OCI-LY7 (cell line): ENCODE measurements around the gene TEX14. TPM values are rescaled to one million over a fixed set of nuclear protein-coding genes. Genes with fewer than 3 reads are reported as not detected.

Experiments
- BruUV-seq: library from RNA; stranded (reverse); fragments of 400-500 nt; replicated peaks from 2 replicates; lab custom pipeline; 2021; lab: Mats Ljungman, UMichigan
- CTCF ChIA-PET: fragments of 300-600 bp; sonication (Branson Sonifier 250); formaldehyde crosslinking; loops from one replicate; lab custom pipeline; 2022; ENCODE audit warnings: antibody characterized with exemption; ENCODE audit not compliant: unreplicated experiment; lab: Charles Lee
- POLR2A ChIA-PET: fragments of 300-600 bp; sonication (Branson Sonifier 250); formaldehyde crosslinking; loops from one replicate; lab custom pipeline; 2022; ENCODE audit warnings: antibody characterized with exemption; lab: Charles Lee
- DNase-seq: peaks from one replicate; pipeline ENCODE4 v3.0.0-alpha.2; 2015; ENCODE audit warnings: low spot score
- H2AFZ ChIP-seq: fragments of 200-600 bp; sonication (generic), shearing (Covaris generic); 2 replicates; pipeline ENCODE4 v1.6.1; 2014; ENCODE audit warnings: mild to moderate bottlenecking, antibody characterized with exemption, low read length, moderate library complexity
- H3K27ac ChIP-seq: fragments of 200-600 bp; sonication (generic); 2 replicates; pipeline ENCODE4 v1.5.1; 2014; ENCODE audit warnings: mixed run types, low read depth, mild to moderate bottlenecking, moderate library complexity, low read length, inconsistent platforms; ENCODE audit not compliant: poor library complexity, severe bottlenecking
- H3K36me3 ChIP-seq: fragments of 200-600 bp; sonication (generic); 2 replicates; pipeline ENCODE4 v1.6.1; 2014; ENCODE audit warnings: mild to moderate bottlenecking, antibody characterized with exemption, low read length, moderate library complexity, mixed read lengths; ENCODE audit not compliant: insufficient read depth
- H3K4me1 ChIP-seq: fragments of 200-600 bp; sonication (generic); 2 replicates; pipeline ENCODE4 v1.5.1; 2014; ENCODE audit warnings: mild to moderate bottlenecking, low read length; ENCODE audit not compliant: insufficient read depth, poor library complexity, severe bottlenecking
- H3K4me2 ChIP-seq: fragments of 200-600 bp; sonication (generic); 2 replicates; pipeline ENCODE4 v1.6.1; 2014; ENCODE audit warnings: mild to moderate bottlenecking, low read length
- H3K4me3 ChIP-seq: fragments of 200-600 bp; sonication (generic); 2 replicates; pipeline ENCODE4 v1.5.1; 2014; ENCODE audit warnings: mild to moderate bottlenecking, low read depth, low read length; ENCODE audit not compliant: poor library complexity, severe bottlenecking
- H3K79me2 ChIP-seq: fragments of 200-600 bp; sonication (generic); 2 replicates; pipeline ENCODE4 v1.6.1; 2016; ENCODE audit warnings: low read depth, mild to moderate bottlenecking, low read length, moderate library complexity, mixed read lengths; ENCODE audit not compliant: insufficient read depth
- H3K9me2 ChIP-seq: fragments of 200-600 bp; sonication (generic); 2 replicates; pipeline ENCODE4 v1.6.1; 2016; ENCODE audit warnings: mild to moderate bottlenecking, low read length, mixed read lengths; ENCODE audit not compliant: insufficient read depth
- H3K9me3 ChIP-seq: fragments of 200-600 bp; sonication (generic); 2 replicates; pipeline ENCODE4 v1.6.1; 2014; ENCODE audit warnings: mild to moderate bottlenecking, mixed run types, low read length, mixed read lengths
- H4K20me1 ChIP-seq: fragments of 200-600 bp; sonication (generic); 2 replicates; pipeline ENCODE4 v1.6.1; 2014; ENCODE audit warnings: mild to moderate bottlenecking, antibody characterized with exemption, low read length, moderate library complexity, mixed read lengths; ENCODE audit not compliant: insufficient read depth
- EZH2phosphoT487 ChIP-seq: fragments of 200-600 bp; sonication (generic); IDR thresholded peaks from 2 replicates; pipeline ENCODE4 v1.6.1; 2018; ENCODE audit warnings: low read depth, borderline replicate concordance, mild to moderate bottlenecking, mixed run types, antibody characterized with exemption, low read length, moderate library complexity, mixed read lengths
- intact Hi-C: fragments of 100-400 bp; cut with micrococcal nuclease; formaldehyde crosslinking; loops from one replicate; pipeline ENCODE4 v1.10.0; 2022; ENCODE audit not compliant: unreplicated experiment
- total RNA-seq, 2 experiments: library from RNA; depleted of rRNA in 1 of 2; stranded (reverse); fragments of >200 nt in 1 of 2; shearing (Covaris generic) in 1 of 2; gene quantifications; 2 replicates each; pipeline ENCODE4 v1.2.3, GENCODE V29; 2014 to 2022
- TF ChIP-seq, protein P1 (sequence below): fragments of 200-600 bp; sonication (generic); conservative IDR thresholded peaks from 2 replicates; pipeline ENCODE4 v1.5.1; 2014; ENCODE audit warnings: mild to moderate bottlenecking, antibody characterized with exemption, low read length, moderate library complexity, mixed read lengths

Gene TEX14
- total RNA-seq, 2 experiments from 2014 or later = 0.69 to 2.3 TPM

DNA sequence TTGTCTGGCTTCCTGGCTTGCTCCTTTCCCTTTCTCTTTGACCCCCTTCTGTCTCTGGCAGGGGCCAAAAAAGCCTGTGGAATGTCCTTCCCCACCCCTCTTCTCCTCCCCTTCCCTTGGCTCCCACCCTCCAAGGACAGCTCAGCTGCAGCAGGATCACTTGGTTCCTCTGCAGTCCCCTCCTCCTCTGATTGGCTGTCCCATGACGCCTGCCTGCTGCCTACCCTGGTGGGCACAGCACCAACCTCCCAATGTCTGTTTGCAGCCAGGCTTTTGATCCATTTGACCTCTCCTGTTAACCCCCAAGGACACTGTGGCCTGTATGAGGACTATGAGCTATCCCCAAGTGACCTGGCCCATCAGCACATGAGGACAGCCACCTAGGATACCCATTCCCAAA is 162.6 kb downstream of the TEX14 start:
- Histone ChIP-seq H3K27ac (no peak overlapping the region), H2AFZ (no peak overlapping the region), H3K4me1 (no peaks in the 10 kb centered on the region), H3K4me2 (no peak overlapping the region), H3K9me3 (no peaks in the 10 kb centered on the region), H3K9me2 (no peaks in the 10 kb centered on the region), H3K36me3 (no peaks in the 10 kb centered on the region), H3K79me2 (no peaks in the 10 kb centered on the region), H3K4me3 (no peak overlapping the region), H4K20me1 (no peaks in the 10 kb centered on the region)
- intact Hi-C loops = no loop called here
- no peak for DNase-seq
- TF ChIP-seq, protein P1, sequence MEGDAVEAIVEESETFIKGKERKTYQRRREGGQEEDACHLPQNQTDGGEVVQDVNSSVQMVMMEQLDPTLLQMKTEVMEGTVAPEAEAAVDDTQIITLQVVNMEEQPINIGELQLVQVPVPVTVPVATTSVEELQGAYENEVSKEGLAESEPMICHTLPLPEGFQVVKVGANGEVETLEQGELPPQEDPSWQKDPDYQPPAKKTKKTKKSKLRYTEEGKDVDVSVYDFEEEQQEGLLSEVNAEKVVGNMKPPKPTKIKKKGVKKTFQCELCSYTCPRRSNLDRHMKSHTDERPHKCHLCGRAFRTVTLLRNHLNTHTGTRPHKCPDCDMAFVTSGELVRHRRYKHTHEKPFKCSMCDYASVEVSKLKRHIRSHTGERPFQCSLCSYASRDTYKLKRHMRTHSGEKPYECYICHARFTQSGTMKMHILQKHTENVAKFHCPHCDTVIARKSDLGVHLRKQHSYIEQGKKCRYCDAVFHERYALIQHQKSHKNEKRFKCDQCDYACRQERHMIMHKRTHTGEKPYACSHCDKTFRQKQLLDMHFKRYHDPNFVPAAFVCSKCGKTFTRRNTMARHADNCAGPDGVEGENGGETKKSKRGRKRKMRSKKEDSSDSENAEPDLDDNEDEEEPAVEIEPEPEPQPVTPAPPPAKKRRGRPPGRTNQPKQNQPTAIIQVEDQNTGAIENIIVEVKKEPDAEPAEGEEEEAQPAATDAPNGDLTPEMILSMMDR = no peak
- TF ChIP-seq EZH2phosphoT487 = no peak
- POLR2A ChIA-PET = interaction anchor here (0.5 to 1.8 kb wide), 2 partner anchors 102 to 105 kb away, joined by 3 to 7 read pairs; no protein-coding TSS in a partner anchor
- CTCF ChIA-PET = no interaction called here
- BruUV-seq = no TSS peak

DNA sequence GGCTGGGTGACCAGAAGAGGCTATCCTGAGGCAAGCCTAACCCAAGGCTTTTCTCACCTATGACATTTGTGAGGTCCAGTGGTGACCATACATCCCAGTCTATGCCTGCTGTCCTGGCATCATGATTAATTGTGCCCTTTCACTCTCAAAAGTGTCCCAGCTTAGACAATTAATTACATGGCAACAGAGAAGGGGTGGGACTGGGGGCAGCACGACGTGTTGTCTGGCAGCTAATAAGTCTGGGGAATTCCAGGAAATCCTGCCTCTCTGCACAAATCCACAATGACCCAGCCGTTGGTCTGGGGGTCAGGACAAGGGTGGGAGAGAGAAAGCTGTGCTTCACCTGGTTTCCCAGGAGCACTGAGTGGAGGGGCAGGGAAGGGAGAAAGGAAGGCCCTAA is 163.4 kb downstream of the TEX14 start:
- POLR2A ChIA-PET = interaction anchor here (0.6 to 1.8 kb wide), 2 partner anchors 103 to 1099 kb away, joined by 4 to 7 read pairs; no protein-coding TSS in a partner anchor
- CTCF ChIA-PET = no interaction called here

DNA sequence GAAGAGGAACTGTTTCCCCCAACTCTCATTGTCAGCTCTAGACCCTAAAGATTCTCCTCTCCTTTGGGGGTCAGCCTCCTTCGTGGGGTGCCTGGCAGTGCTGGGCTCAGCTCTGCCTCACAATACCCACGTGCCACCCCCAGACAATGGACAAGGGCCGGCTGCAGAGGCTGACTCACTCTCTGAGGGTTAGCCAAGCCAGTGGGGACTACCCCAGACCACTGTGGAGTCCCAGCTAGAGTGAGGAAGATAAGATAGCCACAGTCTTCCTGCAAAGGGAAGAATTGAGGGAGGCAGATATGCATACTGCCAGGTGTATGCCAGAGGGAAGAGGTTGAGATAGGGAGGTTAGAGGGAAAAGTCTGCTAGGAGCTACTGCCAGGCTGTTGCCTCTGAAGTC is 163.9 kb downstream of the TEX14 start:
- TF ChIP-seq, protein P1 = no peak
- no peak for TF ChIP-seq EZH2phosphoT487
- Histone ChIP-seq H2AFZ (no peak overlapping the region), H3K36me3 (no peaks in the 10 kb centered on the region), H3K9me2 (no peaks in the 10 kb centered on the region), H3K27ac (no peak overlapping the region), H4K20me1 (no peaks in the 10 kb centered on the region), H3K4me3 (no peak overlapping the region), H3K4me1 (no peaks in the 10 kb centered on the region), H3K4me2 (no peak overlapping the region), H3K9me3 (no peaks in the 10 kb centered on the region), H3K79me2 (no peaks in the 10 kb centered on the region)
- ChIA-PET CTCF (no interaction called here), POLR2A (interaction anchor here (0.6 to 1.8 kb wide), 2 partner anchors 104 to 1100 kb away, joined by 4 to 7 read pairs; no protein-coding TSS in a partner anchor)
- intact Hi-C loops = no loop called here
- BruUV-seq = no TSS peak
- DNase-seq = no peak

More for the DNA sequence above, 163.4 kb downstream of the TEX14 start:
- H3K36me3 ChIP-seq = no peaks in the 10 kb centered on the region
- H2AFZ ChIP-seq = no peak overlapping the region
- no peak overlapping the region for H3K4me3 ChIP-seq
- TF ChIP-seq EZH2phosphoT487 = no peak
- TF ChIP-seq, protein P1 = no peak
- no peaks in the 10 kb centered on the region for H3K9me2 ChIP-seq
- H3K9me3 ChIP-seq = no peaks in the 10 kb centered on the region
- H3K79me2 ChIP-seq = no peaks in the 10 kb centered on the region
- no peak for DNase-seq
- no peak overlapping the region for H3K4me2 ChIP-seq
- H4K20me1 ChIP-seq = no peaks in the 10 kb centered on the region
- no peaks in the 10 kb centered on the region for H3K4me1 ChIP-seq
- no peak overlapping the region for H3K27ac ChIP-seq
- intact Hi-C loops = no loop called here
- BruUV-seq = no TSS peak
